ENCODE data around the gene RSAD1. TPM values are rescaled to one million over a fixed set of nuclear protein-coding genes. Genes with fewer than 3 reads are reported as not detected.

The RSAD1 gene
- total RNA-seq, 1 donor from 2014 or later: 37.3 TPM

DNA sequence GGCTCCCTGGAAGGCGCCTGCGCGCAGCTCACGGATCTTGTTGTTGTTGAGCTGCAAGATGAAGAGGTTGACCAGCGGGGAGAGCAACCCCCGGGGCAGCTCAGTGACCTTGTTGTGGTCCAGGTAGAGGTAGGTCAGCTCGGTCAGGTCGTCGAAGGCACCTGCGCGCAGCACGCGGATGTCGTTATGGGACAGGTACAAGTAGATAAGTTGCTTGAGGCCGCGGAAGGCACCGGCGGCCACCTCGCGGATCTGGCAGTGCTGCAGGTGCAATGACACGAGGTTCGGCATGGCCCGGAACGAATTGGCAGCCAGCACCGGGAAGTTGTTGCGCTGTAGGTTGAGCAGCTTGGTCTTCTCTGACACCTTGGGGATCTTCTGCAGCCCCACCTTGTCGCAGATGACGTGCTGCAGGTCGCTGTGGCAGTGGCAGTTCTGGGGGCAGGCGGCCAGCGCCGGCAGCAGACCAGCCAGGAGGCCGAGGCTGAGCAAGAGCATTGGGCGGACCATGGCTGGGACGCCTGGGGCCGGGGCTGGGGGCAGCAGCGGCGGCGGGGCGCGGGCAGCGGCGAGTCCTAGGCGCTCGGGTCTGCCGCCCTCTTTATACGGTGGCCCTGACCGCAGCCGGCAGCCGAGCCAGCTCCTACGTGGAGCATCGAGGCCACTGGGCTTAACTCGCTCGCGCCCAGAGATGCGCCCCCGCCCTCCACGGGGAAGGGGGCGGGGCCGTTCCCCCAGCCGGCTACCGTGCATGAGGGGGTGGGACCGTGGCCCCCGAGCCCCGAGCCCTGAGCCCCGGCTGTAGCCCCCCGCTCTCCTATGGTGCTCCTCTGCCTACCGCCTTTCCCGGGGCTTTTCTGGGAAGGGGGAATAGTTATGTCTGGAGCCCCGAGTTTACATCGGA lies 10.1 kb upstream of the RSAD1 start, which contains the start of gene CHAD:
TSS of gene CHAD (minus strand) at position 577 of the 904 bp plus-strand sequence. CDS start at position 510, 67 bp downstream.
- Histone ChIP-seq H3K27me3 (no peaks in the 10 kb centered on the region), H3K4me3 (peak within 1 kb of the TSS; percentile 43 to 45), H3K27ac (peak within 1 kb of the TSS; percentile 27), H3K9me3 (no peaks in the 10 kb centered on the region), H3K36me3 (peaks cover 0 to 8% of the 10 kb centered on the region in 2 donors), H3K4me1 (peaks cover 39% of the 10 kb centered on the region)
- DNase-seq (ENCODE audit: extremely low spot score in 2 of 2): peak in 1 of 2 donors; percentile 86
- intact Hi-C loops (cut with DNase I): no loop called here
- no peak for TF ChIP-seq CTCF (IDR thresholded peaks at IDR 0.05)
- TF ChIP-seq POLR2A (IDR thresholded peaks at IDR 0.05): no peak
- TF ChIP-seq POLR2AphosphoS5 (IDR thresholded peaks at IDR 0.05; ENCODE audit: insufficient read depth in 1 of 2, low read depth in 1 of 2): no peak

DNA sequence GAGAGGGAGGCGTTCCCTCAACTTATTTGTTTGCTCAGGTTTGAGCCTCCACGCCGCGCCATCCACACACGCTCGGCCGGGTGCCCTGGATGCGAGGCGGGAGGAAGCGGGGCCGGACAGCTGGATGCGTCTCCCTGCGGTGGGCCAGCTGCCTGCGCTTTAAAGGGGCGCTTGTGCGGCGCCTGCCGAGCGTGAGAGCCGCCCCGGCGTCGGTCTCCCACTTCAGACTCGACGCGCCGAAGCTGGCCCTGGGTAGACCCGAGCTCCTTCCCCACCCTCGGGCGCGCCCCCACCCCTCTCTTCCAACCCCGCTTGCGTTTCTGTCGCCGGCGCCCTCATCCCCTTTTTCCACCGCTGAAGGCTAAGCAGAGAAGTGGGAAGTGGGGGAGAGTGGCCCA lies 9.5 kb upstream of the RSAD1 start:
- peaks cover 39% of the 10 kb centered on the region for H3K4me1 ChIP-seq
- H3K4me3 ChIP-seq: peak overlapping the region; percentile 43 to 45
- H3K27me3 ChIP-seq: no peaks in the 10 kb centered on the region
- no peak for DNase-seq (ENCODE audit: extremely low spot score in 2 of 2)
- intact Hi-C loops (cut with DNase I): no loop called here
- H3K9me3 ChIP-seq: no peaks in the 10 kb centered on the region
- H3K27ac ChIP-seq: peak overlapping the region; percentile 27
- H3K36me3 ChIP-seq: peaks cover 0 to 8% of the 10 kb centered on the region in 2 donors
- TF ChIP-seq CTCF (IDR thresholded peaks at IDR 0.05) (no peak), POLR2A (IDR thresholded peaks at IDR 0.05) (no peak), POLR2AphosphoS5 (IDR thresholded peaks at IDR 0.05; ENCODE audit: insufficient read depth in 1 of 2, low read depth in 1 of 2) (no peak)

GRCh38 chr17:50469671-50470305 lies 8.9 kb upstream of the RSAD1 start:
- intact Hi-C loops (cut with DNase I): loop anchor here (10.0 kb wide), 1 partner anchor 115 kb away; no protein-coding TSS in a partner anchor
- H3K9me3 ChIP-seq: no peaks in the 10 kb centered on the region
- no peaks in the 10 kb centered on the region for H3K27me3 ChIP-seq
- no peak for TF ChIP-seq CTCF (IDR thresholded peaks at IDR 0.05)
- TF ChIP-seq POLR2AphosphoS5 (IDR thresholded peaks at IDR 0.05; ENCODE audit: insufficient read depth in 1 of 2, low read depth in 1 of 2): no peak
- TF ChIP-seq POLR2A (IDR thresholded peaks at IDR 0.05): no peak
- H3K36me3 ChIP-seq: peaks cover 0 to 8% of the 10 kb centered on the region in 2 donors
- H3K4me3 ChIP-seq: peak overlapping the region in 1 of 2 donors; percentile 43
- H3K27ac ChIP-seq: no peak overlapping the region
- DNase-seq (ENCODE audit: extremely low spot score in 2 of 2): no peak
- H3K4me1 ChIP-seq: peaks cover 39% of the 10 kb centered on the region

DNA sequence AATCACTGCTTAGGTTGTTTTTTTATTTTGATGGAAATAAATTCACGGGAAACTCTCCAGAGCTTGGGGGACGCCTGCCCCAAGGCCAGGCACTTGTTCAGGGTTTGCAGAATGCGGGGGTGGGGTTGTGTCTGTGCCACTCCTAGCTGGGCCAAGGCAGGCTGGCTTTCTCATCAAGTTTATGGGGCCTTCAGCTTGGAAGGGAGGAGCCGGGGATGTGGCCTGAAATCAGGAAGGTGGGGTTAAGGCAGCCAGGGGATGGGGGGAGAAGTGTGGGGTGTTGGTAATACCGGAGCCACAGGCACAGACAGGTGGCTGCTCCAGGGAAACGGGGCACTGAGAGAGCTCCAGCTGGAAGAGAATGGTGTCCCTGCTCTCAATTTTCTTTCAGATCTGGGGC lies 8.2 kb upstream of the RSAD1 start:
- Histone ChIP-seq H3K36me3 (peaks cover 0 to 8% of the 10 kb centered on the region in 2 donors), H3K4me3 (no peak overlapping the region), H3K9me3 (no peaks in the 10 kb centered on the region), H3K27ac (no peak overlapping the region), H3K27me3 (no peaks in the 10 kb centered on the region), H3K4me1 (peaks cover 39% of the 10 kb centered on the region)
- DNase-seq (ENCODE audit: extremely low spot score in 2 of 2): peak in 1 of 2 donors; percentile 87
- intact Hi-C loops (cut with DNase I): loop anchor here (10.0 kb wide), 1 partner anchor 116 kb away; no protein-coding TSS in a partner anchor
- TF ChIP-seq CTCF (IDR thresholded peaks at IDR 0.05) (no peak), POLR2A (IDR thresholded peaks at IDR 0.05) (no peak), POLR2AphosphoS5 (IDR thresholded peaks at IDR 0.05; ENCODE audit: insufficient read depth in 1 of 2, low read depth in 1 of 2) (no peak)

Data from vagina (tissue), 2 donors.